Measurements from ENCODE around the gene ATF1. TPM values are rescaled to one million over a fixed set of nuclear protein-coding genes. Genes with fewer than 3 reads are reported as not detected.

ATF1 gene
- total RNA-seq, 1 experiment from 2014 or later, result 87.2 TPM

DNA sequence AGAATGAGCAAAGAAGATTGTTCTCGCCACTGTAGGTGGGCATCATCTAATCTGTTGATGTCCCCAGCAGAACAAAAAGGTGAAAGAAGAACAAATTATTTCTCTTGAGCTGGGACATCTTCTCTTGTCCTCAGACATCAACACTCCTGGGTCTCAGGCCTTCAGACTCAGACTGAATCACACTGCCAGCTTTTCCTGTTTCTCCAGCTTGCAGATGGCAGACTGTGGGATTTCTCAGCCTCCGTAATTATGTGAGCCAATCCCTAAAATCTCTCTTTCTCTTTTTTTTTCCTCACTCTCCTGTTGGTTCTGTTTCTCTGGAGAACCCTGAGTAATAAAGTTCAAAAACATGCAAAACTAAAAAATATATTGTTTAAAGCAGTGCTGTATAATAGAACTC lies 75.1 kb downstream of the ATF1 start:
- Mint-ChIP-seq H3K9me3 (ENCODE audit: unreplicated experiment) (peaks cover 8% of the 10 kb centered on the region), H3K27me3 (ENCODE audit: insufficient read depth, unreplicated experiment) (no peaks in the 10 kb centered on the region), H3K4me3 (ENCODE audit: unreplicated experiment) (no peak overlapping the region), H3K27ac (ENCODE audit: low read depth, unreplicated experiment) (no peak overlapping the region), H3K4me1 (ENCODE audit: insufficient read depth, unreplicated experiment) (no peaks in the 10 kb centered on the region), H3K36me3 (ENCODE audit: insufficient read depth, unreplicated experiment) (no peaks in the 10 kb centered on the region)
- CTCF ChIA-PET, result interaction anchor here (0.6 kb wide), 1 partner anchor 215 kb away, joined by 3 read pairs; no protein-coding TSS in a partner anchor
- no peak for DNase-seq (ENCODE audit: unreplicated experiment)
- POLR2A ChIA-PET, result interaction anchor here (0.7 to 1.4 kb wide), 5 partner anchors 9 to 745 kb away, joined by 3 to 4 read pairs (median 3); no protein-coding TSS in a partner anchor
- no TSS peak for BruUV-seq (replicated peaks)
- TF ChIP-seq, protein P1, sequence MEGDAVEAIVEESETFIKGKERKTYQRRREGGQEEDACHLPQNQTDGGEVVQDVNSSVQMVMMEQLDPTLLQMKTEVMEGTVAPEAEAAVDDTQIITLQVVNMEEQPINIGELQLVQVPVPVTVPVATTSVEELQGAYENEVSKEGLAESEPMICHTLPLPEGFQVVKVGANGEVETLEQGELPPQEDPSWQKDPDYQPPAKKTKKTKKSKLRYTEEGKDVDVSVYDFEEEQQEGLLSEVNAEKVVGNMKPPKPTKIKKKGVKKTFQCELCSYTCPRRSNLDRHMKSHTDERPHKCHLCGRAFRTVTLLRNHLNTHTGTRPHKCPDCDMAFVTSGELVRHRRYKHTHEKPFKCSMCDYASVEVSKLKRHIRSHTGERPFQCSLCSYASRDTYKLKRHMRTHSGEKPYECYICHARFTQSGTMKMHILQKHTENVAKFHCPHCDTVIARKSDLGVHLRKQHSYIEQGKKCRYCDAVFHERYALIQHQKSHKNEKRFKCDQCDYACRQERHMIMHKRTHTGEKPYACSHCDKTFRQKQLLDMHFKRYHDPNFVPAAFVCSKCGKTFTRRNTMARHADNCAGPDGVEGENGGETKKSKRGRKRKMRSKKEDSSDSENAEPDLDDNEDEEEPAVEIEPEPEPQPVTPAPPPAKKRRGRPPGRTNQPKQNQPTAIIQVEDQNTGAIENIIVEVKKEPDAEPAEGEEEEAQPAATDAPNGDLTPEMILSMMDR (IDR thresholded peaks at IDR 0.05; ENCODE audit: unreplicated experiment), result no peak
- intact Hi-C loops (cut with micrococcal nuclease), result no loop called here

DNA sequence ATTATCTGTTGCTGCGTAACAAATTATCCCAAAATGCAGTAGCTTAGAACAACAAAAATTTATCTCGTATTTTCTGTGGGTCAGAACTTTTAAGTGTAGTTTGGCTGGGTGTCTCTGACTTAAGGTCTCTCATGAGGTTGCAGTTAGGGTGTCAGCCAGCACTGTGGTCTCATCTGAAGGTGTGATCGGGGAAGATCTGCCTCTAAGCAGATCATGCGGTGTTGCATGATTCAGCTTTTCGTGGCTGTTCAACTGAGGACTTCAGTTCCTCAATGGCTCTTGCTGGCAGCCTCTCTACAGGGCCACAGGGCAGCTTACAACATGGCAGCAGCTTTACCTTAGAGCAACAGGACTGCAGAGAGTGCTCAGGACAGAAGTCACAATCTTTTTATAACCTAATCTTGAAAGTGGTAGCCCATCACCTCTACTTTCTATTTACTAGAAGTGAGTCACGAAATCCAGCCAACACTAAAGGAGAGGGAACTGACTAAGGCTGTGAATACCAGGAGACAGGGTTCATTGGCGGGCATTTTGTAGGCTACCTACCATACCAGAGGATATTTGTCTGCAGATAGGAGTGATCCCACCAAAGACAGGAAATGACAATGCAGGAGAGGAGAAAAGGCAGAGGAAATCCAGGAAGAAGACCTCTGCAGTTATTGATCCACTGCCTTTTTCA lies 77.0 kb downstream of the ATF1 start:
- no peaks in the 10 kb centered on the region for H3K36me3 Mint-ChIP-seq (ENCODE audit: insufficient read depth, unreplicated experiment)
- CTCF ChIA-PET, result interaction anchor here (0.9 kb wide), 1 partner anchor 84 kb away, joined by 4 read pairs; a partner anchor contains a TSS
- peaks cover 7% of the 10 kb centered on the region for H3K4me1 Mint-ChIP-seq (ENCODE audit: insufficient read depth, unreplicated experiment)
- intact Hi-C loops (cut with micrococcal nuclease), result no loop called here
- no peaks in the 10 kb centered on the region for H3K9me3 Mint-ChIP-seq (ENCODE audit: unreplicated experiment)
- no peak overlapping the region for H3K27ac Mint-ChIP-seq (ENCODE audit: low read depth, unreplicated experiment)
- H3K27me3 Mint-ChIP-seq (ENCODE audit: insufficient read depth, unreplicated experiment), result no peaks in the 10 kb centered on the region
- no peak overlapping the region for H3K4me3 Mint-ChIP-seq (ENCODE audit: unreplicated experiment)
- POLR2A ChIA-PET, result interaction anchor here (0.6 kb wide), 1 partner anchor 30 kb away, joined by 4 read pairs; no protein-coding TSS in a partner anchor
- no peak for DNase-seq (ENCODE audit: unreplicated experiment)
- BruUV-seq (replicated peaks), result no TSS peak
- TF ChIP-seq, protein P1 (IDR thresholded peaks at IDR 0.05; ENCODE audit: unreplicated experiment), result no peak

DNA sequence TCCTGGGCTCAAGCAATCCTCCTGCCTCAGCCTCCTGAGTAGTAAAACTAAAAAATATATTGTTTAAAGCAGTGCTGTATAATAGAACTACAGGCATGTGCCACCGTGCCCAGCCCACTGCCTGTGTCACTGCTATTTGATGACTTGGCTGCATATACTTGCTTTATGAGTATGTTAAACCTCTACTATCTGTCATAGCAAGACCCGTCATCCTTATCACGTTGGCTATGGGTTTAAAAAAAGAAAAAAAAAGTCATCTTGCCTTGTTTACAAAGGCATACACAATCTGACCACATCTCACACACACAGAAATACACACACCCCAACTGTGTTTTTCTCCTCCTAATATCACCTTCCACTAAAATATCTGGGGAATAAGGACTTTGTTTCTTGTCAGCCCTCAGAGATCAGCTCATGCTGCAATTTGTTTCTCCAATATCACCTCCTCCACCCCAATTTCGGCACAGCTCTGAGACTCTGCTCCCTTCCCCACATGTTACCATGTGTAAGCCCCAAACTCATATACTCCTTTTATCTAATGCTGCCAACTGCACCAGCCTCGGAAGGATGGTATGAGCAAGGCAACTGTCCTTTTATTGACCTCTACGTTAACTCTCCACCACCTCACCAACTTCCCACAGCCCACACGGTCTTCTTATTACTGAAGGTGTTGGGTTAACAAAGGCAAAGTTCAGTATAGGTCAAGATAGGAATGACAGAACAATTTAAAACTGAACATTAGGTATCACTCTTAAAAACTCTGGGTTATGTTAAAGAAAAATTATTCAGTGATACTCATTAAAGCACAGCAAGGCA lies 78.0 kb downstream of the ATF1 start:
- Mint-ChIP-seq H3K36me3 (ENCODE audit: insufficient read depth, unreplicated experiment) (no peaks in the 10 kb centered on the region), H3K9me3 (ENCODE audit: unreplicated experiment) (no peaks in the 10 kb centered on the region), H3K27me3 (ENCODE audit: insufficient read depth, unreplicated experiment) (no peaks in the 10 kb centered on the region), H3K4me3 (ENCODE audit: unreplicated experiment) (no peak overlapping the region), H3K4me1 (ENCODE audit: insufficient read depth, unreplicated experiment) (peaks cover 7% of the 10 kb centered on the region), H3K27ac (ENCODE audit: low read depth, unreplicated experiment) (no peak overlapping the region)
- TF ChIP-seq, protein P1 (IDR thresholded peaks at IDR 0.05; ENCODE audit: unreplicated experiment), result no peak
- ChIA-PET CTCF (no interaction called here), POLR2A (interaction anchor here (0.7 kb wide), 1 partner anchor 70 kb away, joined by 3 read pairs; no protein-coding TSS in a partner anchor)
- no TSS peak for BruUV-seq (replicated peaks)
- no peak for DNase-seq (ENCODE audit: unreplicated experiment)
- intact Hi-C loops (cut with micrococcal nuclease), result no loop called here

Measured in MCF 10A (cell line).